T-helper 1 cell (primary cell): ENCODE measurements around the gene ITGAL.
"Not testable (repeated sequence)": the region's sequence is repeated elsewhere in the genome, so short reads cannot be mapped to it uniquely, and the experiment has no call there.

Source experiments
- DNase-seq, 5 donors: peaks; one replicate each; pipeline ENCODE4 v3.0.0-alpha.2; 2012 to 2020

The ITGAL gene

DNA sequence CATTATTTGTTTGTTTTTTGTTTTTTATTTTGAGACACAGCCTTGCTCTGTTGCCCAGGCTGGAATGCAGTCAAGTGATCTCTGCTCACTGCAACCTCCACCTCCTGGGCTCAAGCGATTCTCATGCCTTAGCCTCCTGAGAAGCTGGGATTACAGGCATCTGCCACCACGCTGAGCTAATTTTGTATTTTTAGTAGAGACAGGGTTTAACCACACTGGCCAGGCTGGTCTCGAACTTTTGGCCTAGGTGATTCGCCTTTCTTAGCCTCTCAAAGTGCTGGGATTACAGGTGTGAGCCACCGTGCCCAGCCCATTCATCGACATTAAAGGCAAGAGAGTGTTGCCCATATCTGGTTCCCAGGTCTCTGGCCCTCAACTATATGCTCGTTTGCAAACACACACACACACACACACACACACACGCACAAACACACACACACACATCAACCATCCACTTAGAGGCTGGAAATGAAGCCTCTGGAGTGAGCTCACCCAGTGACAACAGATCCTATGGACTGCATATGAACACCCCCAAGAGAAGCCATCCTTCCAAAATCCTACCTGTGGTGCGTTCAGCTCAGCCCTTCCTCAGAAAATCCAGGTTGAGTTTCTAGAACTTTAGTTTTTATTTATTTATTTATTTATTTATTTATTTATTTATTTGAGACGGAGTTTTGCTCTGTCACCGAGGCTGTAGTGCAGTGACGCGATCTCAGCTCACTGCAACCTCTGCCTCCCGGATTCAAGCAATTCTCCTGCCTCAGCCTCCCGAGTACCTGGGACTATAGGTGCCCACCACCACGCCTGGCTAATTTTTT lies 14.6 kb upstream of the ITGAL start:
- no peak for DNase-seq

DNA sequence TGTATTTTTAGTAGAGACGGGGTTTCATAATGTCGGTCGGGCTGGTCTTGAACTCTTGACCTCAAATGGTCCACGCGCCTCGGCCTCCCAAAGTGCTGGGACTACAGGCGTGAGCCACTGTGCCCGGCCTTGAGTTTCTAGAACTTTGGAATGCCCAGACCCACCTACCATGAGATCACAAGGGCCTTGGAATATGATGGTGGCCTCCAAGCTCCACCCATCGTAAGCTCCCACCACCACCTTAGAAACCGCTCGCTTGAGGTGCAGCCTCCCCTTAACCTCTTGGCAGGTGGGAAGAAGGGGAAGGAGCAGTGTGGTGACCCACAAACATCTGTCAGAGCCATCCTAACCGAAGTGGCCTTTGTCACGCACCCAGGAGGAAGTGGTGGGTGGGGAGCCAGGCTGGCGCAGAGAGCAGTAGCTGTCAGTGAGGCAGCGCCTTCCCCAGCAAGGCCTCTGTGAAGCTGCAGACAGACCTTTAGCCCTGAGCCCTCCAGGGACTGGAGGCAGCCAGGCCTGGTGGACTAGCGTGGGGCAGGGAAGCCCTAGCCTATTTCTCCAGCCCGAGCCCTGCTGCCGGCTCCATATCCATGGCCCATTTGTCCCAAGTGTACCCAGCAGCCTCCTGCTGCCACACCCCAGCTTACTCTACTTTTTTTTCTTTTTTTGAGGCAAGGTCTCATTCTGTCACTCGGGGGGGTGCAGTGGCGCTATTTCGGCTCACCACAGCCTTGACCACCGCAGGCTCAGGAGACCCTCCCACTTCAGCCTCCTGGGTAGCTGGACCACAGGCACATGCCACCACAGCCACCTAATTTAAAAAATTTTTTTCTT lies 13.8 kb upstream of the ITGAL start:
- DNase-seq, result peak; percentile 23 to 97 (median 44)

GRCh38 chr16:30459456-30459855 lies 13.1 kb upstream of the ITGAL start:
- DNase-seq, result no peak

DNA sequence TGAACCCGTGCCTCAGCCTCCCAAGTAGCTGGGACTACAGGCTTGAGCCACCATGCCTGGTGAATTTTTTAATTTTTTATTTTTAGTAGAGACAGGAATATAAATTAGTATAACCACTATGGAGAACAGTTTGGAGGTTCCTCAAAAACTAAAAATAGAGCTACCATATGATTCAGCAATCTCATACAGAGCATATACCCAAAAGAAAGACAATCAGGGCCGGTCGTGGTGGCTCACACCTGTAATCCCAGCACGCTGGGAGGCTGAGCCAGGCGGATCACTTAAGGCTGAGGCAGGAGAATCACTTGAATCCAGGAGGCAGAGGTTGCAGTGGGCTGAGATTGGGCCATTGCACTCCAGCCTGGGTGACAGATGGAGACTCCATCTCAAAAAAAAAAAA lies 11.1 kb upstream of the ITGAL start:
- DNase-seq, result not testable (repeated sequence)

GRCh38 chr16:30464078-30464477 lies 8.5 kb upstream of the ITGAL start:
- DNase-seq, result no peak

GRCh38 chr16:30470170-30470512 lies 2.4 kb upstream of the ITGAL start:
- DNase-seq, result peak in 1 of 5 donors; percentile 58

- no peak for DNase-seq
These were observed 1.9 kb upstream of the ITGAL start for GRCh38 chr16:30470632-30470995.

GRCh38 chr16:30473231-30474073 lies 910 bp downstream of the ITGAL start:
- DNase-seq, result peak in 3 of 5 donors; percentile 34 to 49 (median 42)

- no peak for DNase-seq
These were observed 1.5 kb downstream of the ITGAL start for GRCh38 chr16:30474074-30474452.

DNA sequence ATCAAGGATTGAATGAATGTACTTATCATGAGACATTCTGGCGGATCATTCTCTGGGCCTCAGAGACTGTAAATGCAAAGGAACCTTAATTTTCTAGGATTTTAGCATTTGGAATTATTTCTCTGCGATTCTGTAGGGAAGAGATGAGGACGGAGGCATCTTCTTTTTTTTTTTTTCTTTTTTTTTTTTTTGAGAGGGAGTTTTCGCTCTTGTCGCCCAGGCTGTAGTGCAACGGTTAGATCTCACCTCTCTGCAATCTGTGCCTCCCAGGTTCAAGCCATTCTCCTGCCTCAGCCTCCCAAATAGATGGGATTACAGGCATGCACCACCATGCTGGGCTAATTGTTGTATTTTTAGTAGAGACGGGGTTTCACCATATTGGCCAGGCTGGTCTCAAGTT lies 2.1 kb downstream of the ITGAL start:
- DNase-seq, result no peak

DNA sequence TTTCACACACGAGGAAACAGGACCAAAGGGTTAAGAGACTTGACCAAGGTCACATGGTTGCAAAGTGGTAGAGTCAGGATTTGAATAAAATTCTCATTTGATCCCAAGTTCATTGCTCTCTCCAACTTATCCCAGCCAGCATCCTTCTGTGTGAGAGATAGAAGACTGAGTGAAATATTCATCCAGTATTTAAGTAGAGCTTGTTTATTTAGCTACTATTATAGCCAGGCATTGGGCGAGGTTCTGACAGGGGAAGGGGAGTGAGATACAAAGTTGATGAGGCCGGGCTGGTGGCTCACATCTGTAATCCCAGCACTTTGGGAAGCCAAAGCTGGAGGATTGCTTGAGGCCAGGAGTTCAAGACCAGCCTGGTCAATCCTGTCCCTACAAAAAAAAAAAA lies 4.4 kb downstream of the ITGAL start:
- DNase-seq, result no peak

DNA sequence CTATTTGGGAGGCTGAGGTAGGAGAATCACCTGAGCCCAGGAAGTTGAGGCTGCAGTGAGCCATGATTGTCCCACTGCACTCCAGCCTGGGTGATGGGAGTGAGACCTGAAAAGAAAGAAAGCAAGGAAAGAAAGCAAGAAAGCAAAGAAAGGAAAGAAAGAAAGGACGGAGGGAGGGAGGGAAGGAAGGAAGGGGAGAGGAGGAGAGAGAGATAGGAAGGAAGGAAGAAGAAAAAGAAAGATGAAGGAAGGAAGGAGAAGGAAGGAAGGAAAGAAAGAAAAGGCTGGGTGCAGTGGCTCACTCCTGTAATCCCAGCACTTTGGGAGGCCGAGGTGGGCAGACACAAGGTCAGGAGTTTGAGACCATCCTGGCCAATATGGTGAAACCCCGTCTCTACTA lies 5.2 kb downstream of the ITGAL start:
- DNase-seq, result not testable (repeated sequence)

GRCh38 chr16:30478766-30479478 lies 6.4 kb downstream of the ITGAL start:
- DNase-seq, result no peak

DNA sequence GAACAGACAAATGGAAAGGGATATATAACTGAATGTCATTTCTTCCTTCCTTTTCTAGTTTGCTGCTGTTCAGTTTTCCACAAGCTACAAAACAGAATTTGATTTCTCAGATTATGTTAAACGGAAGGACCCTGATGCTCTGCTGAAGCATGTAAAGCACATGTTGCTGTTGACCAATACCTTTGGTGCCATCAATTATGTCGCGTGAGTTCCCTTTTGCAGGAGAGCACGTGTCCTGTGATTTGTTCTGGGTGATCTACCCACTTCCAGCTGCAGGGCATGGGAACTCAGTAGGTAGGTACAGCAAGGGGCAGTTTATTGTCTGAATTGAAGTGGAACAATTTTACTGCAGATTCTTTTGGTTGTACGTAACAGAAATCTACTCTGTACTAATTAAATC lies 8.8 kb downstream of the ITGAL start:
- DNase-seq, result no peak

DNA sequence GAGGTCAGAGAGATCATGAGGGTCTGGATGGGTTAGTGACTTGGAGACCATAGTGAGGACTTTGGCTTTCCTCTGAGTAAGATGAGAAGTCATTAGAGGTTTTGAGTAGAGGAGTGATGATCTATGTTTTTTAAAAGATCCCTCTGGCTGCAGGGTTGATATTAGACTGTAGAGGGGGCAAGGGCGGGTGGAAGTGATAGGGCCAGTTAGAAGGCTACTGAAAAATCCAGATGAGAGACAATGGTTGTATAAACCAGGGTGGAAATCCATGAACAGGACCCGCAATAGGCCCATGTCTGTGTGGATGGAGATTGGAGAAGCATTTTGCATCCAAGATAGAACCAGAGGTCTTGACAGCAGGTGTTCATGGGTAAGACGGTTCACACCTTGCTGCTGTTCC lies 9.8 kb downstream of the ITGAL start:
- no peak for DNase-seq

- no peak for DNase-seq
These were observed 12.3 kb downstream of the ITGAL start for GRCh38 chr16:30484887-30485286.

DNA sequence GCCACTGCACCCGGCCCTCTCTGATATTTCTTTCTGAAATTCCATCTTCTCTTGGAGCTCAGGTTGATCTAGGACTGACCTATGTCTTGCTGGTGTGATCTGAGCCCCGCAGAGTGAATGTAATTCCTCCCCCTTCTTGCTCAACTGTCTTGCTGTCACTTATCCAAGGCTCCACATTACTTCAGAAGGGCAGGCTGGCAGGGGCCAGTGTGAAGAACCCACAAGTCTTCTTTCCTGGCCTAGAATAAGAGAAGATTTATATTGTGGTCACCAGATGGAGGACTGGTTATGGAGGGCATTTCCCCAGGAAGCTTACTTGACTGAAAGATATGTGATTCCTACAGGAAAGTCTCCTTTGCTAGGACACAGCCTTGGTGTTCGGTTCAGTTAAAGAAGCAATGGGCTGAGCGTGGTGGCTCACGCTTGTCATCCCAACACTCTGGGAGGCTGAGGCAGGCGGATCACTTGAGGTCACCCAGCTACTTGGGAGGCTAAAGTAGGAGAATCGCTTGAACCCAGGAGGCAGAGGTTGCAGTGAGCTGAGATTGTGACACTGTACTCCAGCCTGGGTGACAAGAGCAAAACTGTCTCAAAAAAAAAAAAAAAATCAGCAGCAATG lies 13.4 kb downstream of the ITGAL start:
- DNase-seq, result no peak

DNA sequence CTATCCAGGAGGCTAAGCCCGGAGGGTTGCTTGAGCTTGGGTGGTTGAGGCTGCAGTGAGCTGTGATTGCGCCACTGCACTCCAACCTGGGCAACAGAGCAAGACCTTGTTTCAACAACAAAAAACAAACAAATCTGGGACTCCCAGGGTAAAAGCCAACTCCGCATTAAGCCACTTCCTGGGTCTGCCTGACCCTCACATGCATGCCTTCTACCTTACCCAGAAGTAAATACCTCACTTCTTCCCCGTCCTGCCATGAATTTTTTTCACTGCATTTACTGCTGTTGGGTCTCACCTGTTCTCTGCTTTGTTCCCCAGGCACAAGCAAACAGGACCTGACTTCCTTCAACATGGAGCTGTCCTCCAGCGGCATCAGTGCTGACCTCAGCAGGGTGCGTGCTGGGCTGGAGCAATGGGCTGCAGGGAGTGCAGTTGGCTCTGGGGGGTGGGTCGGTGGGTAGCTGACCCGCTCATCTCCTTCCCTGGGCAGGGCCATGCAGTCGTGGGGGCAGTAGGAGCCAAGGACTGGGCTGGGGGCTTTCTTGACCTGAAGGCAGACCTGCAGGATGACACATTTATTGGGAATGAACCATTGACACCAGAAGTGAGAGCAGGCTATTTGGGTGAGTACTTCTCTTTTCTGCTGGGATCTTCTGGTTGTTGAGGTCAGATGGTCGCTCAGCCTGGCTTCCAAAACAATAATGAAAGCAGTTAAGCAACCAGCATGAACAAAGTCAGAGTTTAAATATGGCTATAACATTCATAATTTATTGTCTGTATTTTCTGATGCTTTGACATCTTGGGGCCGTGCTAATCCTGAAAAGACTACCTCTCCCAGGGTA lies 16.4 kb downstream of the ITGAL start:
- DNase-seq, result no peak

GRCh38 chr16:30490210-30490609 lies 17.7 kb downstream of the ITGAL start:
- DNase-seq, result no peak

GRCh38 chr16:30491229-30491628 lies 18.7 kb downstream of the ITGAL start:
- DNase-seq, result no peak

- peak in 1 of 5 donors; percentile 33 for DNase-seq
These were observed 19.3 kb downstream of the ITGAL start for GRCh38 chr16:30491744-30492308.
